Body of pancreas (tissue), 4 donors: Measurements from ENCODE around the gene CPNE1.

ENCODE experiments used
- POLR2A ChIP-seq, 3 donors: fragments of 450-650 bp; IDR thresholded peaks; one replicate each; pipeline ENCODE4 v1.6.1; 2016; ENCODE audit warnings: antibody characterized with exemption in 3 of 3, mild to moderate bottlenecking in 2 of 3
- TF ChIP-seq, protein P1 (sequence below), 7 experiments: fragments of 450-650 bp in 4 of 7; fragments of 200-600 bp in 3 of 7; sonication (generic) in 3 of 7; IDR thresholded peaks; one replicate each; pipeline ENCODE4 v1.5.1; 2016 to 2019; ENCODE audit warnings: antibody characterized with exemption in 7 of 7

DNA sequence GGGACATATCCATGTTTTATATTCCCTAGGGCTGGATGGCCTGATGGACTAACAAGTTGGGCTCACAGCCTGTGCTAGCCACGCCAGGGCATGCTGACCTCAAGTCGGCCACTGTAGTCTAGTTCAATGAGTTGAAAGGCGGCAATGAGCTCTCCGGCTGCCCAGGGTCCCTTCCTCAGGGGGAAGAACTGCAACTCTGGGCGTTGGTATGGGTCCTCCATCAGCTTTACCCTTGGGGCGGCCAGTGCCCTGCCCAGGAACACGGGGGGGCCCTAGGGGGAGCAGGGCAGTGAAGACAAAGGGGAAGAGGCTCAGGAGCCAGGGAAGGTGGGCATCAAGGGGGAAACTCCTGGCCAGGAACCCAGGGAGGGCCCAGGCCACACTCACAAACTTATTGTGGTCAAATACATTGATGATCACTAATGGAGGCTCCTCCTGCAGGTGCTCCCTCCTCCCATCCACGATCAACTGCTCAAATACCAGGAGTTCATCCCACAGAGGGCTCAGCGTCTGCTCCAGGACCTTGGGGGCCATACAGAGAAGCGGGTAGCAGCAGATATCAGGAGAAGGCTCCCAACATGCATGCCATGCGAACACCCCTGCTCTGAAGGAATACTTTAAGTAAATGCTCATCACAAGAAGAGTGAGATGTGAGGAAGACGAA lies 81.8 kb downstream of the CPNE1 start:
- TF ChIP-seq, protein P1, sequence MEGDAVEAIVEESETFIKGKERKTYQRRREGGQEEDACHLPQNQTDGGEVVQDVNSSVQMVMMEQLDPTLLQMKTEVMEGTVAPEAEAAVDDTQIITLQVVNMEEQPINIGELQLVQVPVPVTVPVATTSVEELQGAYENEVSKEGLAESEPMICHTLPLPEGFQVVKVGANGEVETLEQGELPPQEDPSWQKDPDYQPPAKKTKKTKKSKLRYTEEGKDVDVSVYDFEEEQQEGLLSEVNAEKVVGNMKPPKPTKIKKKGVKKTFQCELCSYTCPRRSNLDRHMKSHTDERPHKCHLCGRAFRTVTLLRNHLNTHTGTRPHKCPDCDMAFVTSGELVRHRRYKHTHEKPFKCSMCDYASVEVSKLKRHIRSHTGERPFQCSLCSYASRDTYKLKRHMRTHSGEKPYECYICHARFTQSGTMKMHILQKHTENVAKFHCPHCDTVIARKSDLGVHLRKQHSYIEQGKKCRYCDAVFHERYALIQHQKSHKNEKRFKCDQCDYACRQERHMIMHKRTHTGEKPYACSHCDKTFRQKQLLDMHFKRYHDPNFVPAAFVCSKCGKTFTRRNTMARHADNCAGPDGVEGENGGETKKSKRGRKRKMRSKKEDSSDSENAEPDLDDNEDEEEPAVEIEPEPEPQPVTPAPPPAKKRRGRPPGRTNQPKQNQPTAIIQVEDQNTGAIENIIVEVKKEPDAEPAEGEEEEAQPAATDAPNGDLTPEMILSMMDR (IDR thresholded peaks at IDR 0.05), result no peak
- no peak for TF ChIP-seq POLR2A (IDR thresholded peaks at IDR 0.05)
